WTC11 (cell line): ENCODE results near the gene INVS. TPM values are rescaled to one million over a fixed set of nuclear protein-coding genes. Genes with fewer than 3 reads are reported as not detected.
A peak's percentile ranks its signal among the peaks of the same experiment; 100 is the strongest.
"Not testable (repeated sequence)": the region's sequence is repeated elsewhere in the genome, so short reads cannot be mapped to it uniquely, and the experiment has no call there.

ENCODE experiments used
- ATAC-seq: fragments of 200-7000 bp; cut with Tn5 transposase; 2 replicates; pipeline ENCODE4 v1.10.0; 2021; ENCODE audit warnings: mild to moderate bottlenecking, moderate library complexity
- CTCF ChIA-PET: fragments of 300-600 bp; sonication (Branson Sonifier 250); formaldehyde crosslinking; loops from one replicate; lab custom pipeline; 2021; ENCODE audit warnings: antibody characterized with exemption; lab: Charles Lee
- POLR2A ChIA-PET: fragments of 350-600 bp; sonication (Branson Sonifier 250); formaldehyde crosslinking; loops from one replicate; lab custom pipeline; 2021; ENCODE audit warnings: antibody characterized with exemption; lab: Charles Lee
- DNase-seq: peaks from one replicate; pipeline ENCODE4 v3.0.0; 2021; ENCODE audit warnings: low spot score
- H3K27ac Mint-ChIP-seq: 2 replicates; pipeline ENCODE4 v1.8.0; 2021; ENCODE audit warnings: mixed read lengths
- H3K27me3 Mint-ChIP-seq: 2 replicates; pipeline ENCODE4 v1.8.0; 2021; ENCODE audit warnings: low read depth, mild to moderate bottlenecking, moderate library complexity, mixed read lengths
- H3K36me3 Mint-ChIP-seq: 2 replicates; pipeline ENCODE4 v1.8.0; 2021; ENCODE audit warnings: mixed read lengths
- H3K4me1 Mint-ChIP-seq: 2 replicates; pipeline ENCODE4 v1.8.0; 2022; ENCODE audit warnings: mixed read lengths
- H3K4me3 Mint-ChIP-seq: 2 replicates; pipeline ENCODE4 v1.8.0; 2021; ENCODE audit warnings: mild to moderate bottlenecking, moderate library complexity, mixed read lengths
- H3K9me3 Mint-ChIP-seq: 2 replicates; pipeline ENCODE4 v1.8.0; 2021; ENCODE audit warnings: mixed read lengths
- ATF1 ChIP-seq: sonication (generic); formaldehyde crosslinking; IDR thresholded peaks from 2 replicates; pipeline ENCODE4 v1.8.1; 2023; ENCODE audit warnings: mild to moderate bottlenecking, moderate library complexity, missing genetic modification reagents
- ELF4 ChIP-seq: sonication (generic); formaldehyde crosslinking; IDR thresholded peaks from 2 replicates; pipeline ENCODE4 v1.8.1; 2022; ENCODE audit warnings: low read depth, mild to moderate bottlenecking, moderate library complexity, missing genetic modification reagents
- EMX1 ChIP-seq: fragments of 250-450 bp; sonication (Bioruptor Pico); IDR thresholded peaks from 2 replicates; pipeline ENCODE4 v1.8.0; 2021; ENCODE audit warnings: mild to moderate bottlenecking
- ESRRA ChIP-seq: sonication (generic); formaldehyde crosslinking; IDR thresholded peaks from 2 replicates; pipeline ENCODE4 v1.8.1; 2022; ENCODE audit warnings: mild to moderate bottlenecking, missing genetic modification reagents, borderline replicate concordance
- FOXJ3 ChIP-seq: sonication (generic); formaldehyde crosslinking; IDR thresholded peaks from 2 replicates; pipeline ENCODE4 v1.9.0; 2021; ENCODE audit warnings: missing genetic modification reagents, mild to moderate bottlenecking, borderline replicate concordance
- MYBL2 ChIP-seq: sonication (generic); formaldehyde crosslinking; IDR thresholded peaks from 2 replicates; pipeline ENCODE4 v1.8.1; 2023; ENCODE audit warnings: mild to moderate bottlenecking, moderate library complexity, missing genetic modification reagents
- RELA ChIP-seq: sonication (generic); formaldehyde crosslinking; IDR thresholded peaks from 2 replicates; pipeline ENCODE4 v1.8.1; 2022; ENCODE audit warnings: missing genetic modification reagents, mild to moderate bottlenecking, borderline replicate concordance
- SMAD4 ChIP-seq: sonication (generic); formaldehyde crosslinking; IDR thresholded peaks from 2 replicates; pipeline ENCODE4 v1.8.0; 2022; ENCODE audit warnings: mild to moderate bottlenecking, missing genetic modification reagents
- TCF7 ChIP-seq: sonication (generic); formaldehyde crosslinking; IDR thresholded peaks from 2 replicates; pipeline ENCODE4 v1.8.0; 2022; ENCODE audit warnings: mild to moderate bottlenecking, low read depth, missing genetic modification reagents, moderate library complexity
- ZNF219 ChIP-seq: sonication (generic); formaldehyde crosslinking; IDR thresholded peaks from 2 replicates; pipeline ENCODE4 v1.8.0; 2023; ENCODE audit warnings: missing genetic modification reagents, mild to moderate bottlenecking, borderline replicate concordance
- ZNF232 ChIP-seq: sonication (generic); formaldehyde crosslinking; IDR thresholded peaks from 2 replicates; pipeline ENCODE4 v1.8.0; 2022; ENCODE audit warnings: mild to moderate bottlenecking, missing genetic modification reagents
- ZNF317 ChIP-seq: sonication (generic); formaldehyde crosslinking; IDR thresholded peaks from 2 replicates; pipeline ENCODE4 v1.8.1; 2023; ENCODE audit warnings: low read depth, mild to moderate bottlenecking, moderate library complexity, missing genetic modification reagents, borderline replicate concordance
- total RNA-seq: library from RNA; stranded (reverse); gene quantifications from 3 replicates; pipeline ENCODE4 v1.2.3, GENCODE V29; 2021
- TF ChIP-seq, protein P1 (sequence below): fragments of 250-450 bp; sonication (Bioruptor Pico); IDR thresholded peaks from 2 replicates; pipeline ENCODE4 v1.9.0; 2021; ENCODE audit warnings: mild to moderate bottlenecking, borderline replicate concordance
- TF ChIP-seq, protein P2 (sequence below): sonication (generic); formaldehyde crosslinking; IDR thresholded peaks from 2 replicates; pipeline ENCODE4 v1.8.1; 2022; ENCODE audit warnings: mild to moderate bottlenecking, missing genetic modification reagents, moderate library complexity, borderline replicate concordance
- TF ChIP-seq, protein P3 (sequence below): sonication (generic); formaldehyde crosslinking; conservative IDR thresholded peaks from 2 replicates; pipeline ENCODE4 v1.8.1; 2023; ENCODE audit warnings: mild to moderate bottlenecking, low read depth, missing genetic modification reagents, moderate library complexity
- TF ChIP-seq, protein P4 (sequence below): sonication (generic); formaldehyde crosslinking; IDR thresholded peaks from 2 replicates; pipeline ENCODE4 v1.8.1; 2022; ENCODE audit warnings: missing genetic modification reagents, borderline replicate concordance

INVS gene
- total RNA-seq, 1 experiment from 2014 or later = 8.1 TPM

DNA sequence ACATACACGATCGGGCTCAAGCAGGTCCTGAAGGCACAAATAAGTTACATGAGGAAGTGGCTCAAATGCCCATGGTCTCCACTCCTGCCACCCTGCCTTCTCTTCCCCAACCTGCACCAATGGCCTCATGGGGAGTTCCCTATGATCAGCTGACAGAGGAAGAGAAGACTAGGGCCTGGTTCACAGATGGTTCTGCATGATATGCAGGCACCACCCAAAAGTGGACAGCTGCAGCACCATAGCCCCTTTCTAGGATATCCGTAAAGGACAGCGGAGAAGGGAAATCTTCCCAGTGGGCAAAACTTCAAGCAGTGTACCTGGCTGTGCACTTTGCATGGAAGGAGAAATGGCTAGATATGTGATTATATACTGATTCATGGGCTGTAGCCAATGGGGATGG is 22.8 kb upstream of the INVS start:
- H3K27me3 Mint-ChIP-seq, H3K4me1 Mint-ChIP-seq, H3K9me3 Mint-ChIP-seq, H3K27ac Mint-ChIP-seq, ATAC-seq, POLR2A ChIA-PET, H3K4me3 Mint-ChIP-seq, CTCF ChIA-PET, DNase-seq, H3K36me3 Mint-ChIP-seq: not testable (repeated sequence)

DNA sequence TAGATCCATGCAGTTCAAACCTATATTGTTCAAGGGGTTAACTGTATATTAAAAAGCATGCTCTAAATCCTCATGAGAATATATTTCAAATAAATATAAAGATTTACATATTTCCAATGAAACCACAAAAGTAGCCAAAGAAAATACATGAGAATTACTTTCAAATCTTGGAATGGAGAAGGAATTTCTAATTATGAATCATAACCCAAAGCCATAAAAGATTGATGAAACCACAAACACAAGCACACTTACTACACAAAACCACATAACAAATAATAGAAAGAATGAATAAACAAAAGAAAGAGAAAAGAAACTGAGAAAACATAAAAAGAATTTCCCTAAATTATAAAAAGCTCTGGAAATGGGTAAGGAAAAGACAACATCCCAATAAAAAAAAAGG is 16.3 kb upstream of the INVS start:
- H3K27ac Mint-ChIP-seq = no peak overlapping the region
- no peaks in the 10 kb centered on the region for H3K9me3 Mint-ChIP-seq
- no peak for ATAC-seq
- H3K4me1 Mint-ChIP-seq = peaks cover 28% of the 10 kb centered on the region
- H3K27me3 Mint-ChIP-seq = no peaks in the 10 kb centered on the region
- H3K36me3 Mint-ChIP-seq = no peaks in the 10 kb centered on the region
- DNase-seq = no peak
- TF ChIP-seq MYBL2 (CRISPR knock-in tag) (no peak), FOXJ3 (CRISPR knock-in tag) (no peak), TCF7 (CRISPR knock-in tag) (no peak), RELA (CRISPR knock-in tag) (no peak), ESRRA (CRISPR knock-in tag) (no peak), EMX1 (CRISPR knock-in tag) (no peak), ZNF219 (no peak), SMAD4 (CRISPR knock-in tag) (no peak), ZNF317 (CRISPR knock-in tag) (no peak), ZNF232 (CRISPR knock-in tag) (no peak)
- TF ChIP-seq, all 79 proteins: peak for 0
- ChIA-PET POLR2A (no interaction called here), CTCF (interaction anchor here (0.6 to 1.2 kb wide), 2 partner anchors 16 to 20 kb away, joined by 3 read pairs; partner anchors contain the start of genes ERP44 and INVS)
- no peak overlapping the region for H3K4me3 Mint-ChIP-seq

DNA sequence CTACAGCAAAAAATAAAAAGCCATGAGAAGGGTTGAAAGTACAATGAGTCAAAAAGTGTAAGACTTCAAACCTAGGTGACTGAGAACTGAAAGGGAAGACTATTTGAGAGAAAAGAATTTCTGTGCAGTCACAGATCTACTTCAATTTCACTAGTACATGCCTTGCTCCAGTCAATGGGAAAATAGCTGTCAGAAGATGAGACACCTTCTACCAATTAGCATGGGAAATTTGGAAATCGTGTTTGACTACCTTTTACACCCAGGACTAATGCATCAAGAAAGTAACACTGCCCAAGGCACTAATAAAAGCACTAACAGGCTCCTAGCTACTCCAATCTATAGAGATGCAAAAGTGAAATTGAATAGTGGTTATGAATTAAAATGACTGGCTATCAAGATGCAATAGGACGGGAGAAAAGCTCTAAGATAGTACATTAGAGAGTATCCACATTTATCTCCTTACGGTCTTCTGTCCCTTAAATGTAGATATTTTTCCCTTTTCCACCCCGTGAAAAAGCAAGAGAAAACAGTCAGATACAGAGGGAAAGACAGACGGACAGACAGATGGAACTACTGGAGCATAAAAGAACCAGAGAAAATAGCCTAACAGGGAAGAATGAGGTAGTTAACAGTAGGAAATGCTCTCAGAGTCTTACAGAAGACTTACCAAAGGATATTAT is 15.5 kb upstream of the INVS start:
- peak overlapping the region; percentile 12 for H3K4me3 Mint-ChIP-seq

DNA sequence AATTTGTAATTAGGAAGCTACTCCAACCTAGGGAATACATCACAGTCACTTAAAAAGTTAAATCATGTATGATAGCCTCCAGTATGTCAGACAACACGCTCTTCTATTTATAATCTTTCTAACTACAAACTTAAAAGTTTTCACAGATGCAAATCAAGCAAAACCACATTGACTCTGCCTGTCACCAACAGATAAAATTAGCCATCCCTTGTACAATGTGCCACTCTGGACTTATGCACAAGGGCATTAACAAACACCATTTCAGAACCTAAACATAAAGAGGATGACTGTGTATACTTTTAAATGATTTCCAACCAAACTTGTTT is 15.0 kb upstream of the INVS start:
- Mint-ChIP-seq H3K9me3 (no peaks in the 10 kb centered on the region), H3K27ac (no peak overlapping the region), H3K4me3 (no peak overlapping the region), H3K4me1 (peaks cover 35% of the 10 kb centered on the region), H3K36me3 (no peaks in the 10 kb centered on the region), H3K27me3 (no peaks in the 10 kb centered on the region)
- ChIA-PET CTCF (interaction anchor here (1.1 to 1.2 kb wide), 2 partner anchors 14 to 28 kb away, joined by 3 read pairs; partner anchors contain the start of genes ERP44 and INVS), POLR2A (no interaction called here)
- ATAC-seq (no peak), DNase-seq (no peak)
- TF ChIP-seq ELF4 (CRISPR knock-in tag) = no peak
- TF ChIP-seq, protein P1, sequence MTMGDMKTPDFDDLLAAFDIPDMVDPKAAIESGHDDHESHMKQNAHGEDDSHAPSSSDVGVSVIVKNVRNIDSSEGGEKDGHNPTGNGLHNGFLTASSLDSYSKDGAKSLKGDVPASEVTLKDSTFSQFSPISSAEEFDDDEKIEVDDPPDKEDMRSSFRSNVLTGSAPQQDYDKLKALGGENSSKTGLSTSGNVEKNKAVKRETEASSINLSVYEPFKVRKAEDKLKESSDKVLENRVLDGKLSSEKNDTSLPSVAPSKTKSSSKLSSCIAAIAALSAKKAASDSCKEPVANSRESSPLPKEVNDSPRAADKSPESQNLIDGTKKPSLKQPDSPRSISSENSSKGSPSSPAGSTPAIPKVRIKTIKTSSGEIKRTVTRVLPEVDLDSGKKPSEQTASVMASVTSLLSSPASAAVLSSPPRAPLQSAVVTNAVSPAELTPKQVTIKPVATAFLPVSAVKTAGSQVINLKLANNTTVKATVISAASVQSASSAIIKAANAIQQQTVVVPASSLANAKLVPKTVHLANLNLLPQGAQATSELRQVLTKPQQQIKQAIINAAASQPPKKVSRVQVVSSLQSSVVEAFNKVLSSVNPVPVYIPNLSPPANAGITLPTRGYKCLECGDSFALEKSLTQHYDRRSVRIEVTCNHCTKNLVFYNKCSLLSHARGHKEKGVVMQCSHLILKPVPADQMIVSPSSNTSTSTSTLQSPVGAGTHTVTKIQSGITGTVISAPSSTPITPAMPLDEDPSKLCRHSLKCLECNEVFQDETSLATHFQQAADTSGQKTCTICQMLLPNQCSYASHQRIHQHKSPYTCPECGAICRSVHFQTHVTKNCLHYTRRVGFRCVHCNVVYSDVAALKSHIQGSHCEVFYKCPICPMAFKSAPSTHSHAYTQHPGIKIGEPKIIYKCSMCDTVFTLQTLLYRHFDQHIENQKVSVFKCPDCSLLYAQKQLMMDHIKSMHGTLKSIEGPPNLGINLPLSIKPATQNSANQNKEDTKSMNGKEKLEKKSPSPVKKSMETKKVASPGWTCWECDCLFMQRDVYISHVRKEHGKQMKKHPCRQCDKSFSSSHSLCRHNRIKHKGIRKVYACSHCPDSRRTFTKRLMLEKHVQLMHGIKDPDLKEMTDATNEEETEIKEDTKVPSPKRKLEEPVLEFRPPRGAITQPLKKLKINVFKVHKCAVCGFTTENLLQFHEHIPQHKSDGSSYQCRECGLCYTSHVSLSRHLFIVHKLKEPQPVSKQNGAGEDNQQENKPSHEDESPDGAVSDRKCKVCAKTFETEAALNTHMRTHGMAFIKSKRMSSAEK (CRISPR knock-in tag) = no peak
- TF ChIP-seq, protein P2, sequence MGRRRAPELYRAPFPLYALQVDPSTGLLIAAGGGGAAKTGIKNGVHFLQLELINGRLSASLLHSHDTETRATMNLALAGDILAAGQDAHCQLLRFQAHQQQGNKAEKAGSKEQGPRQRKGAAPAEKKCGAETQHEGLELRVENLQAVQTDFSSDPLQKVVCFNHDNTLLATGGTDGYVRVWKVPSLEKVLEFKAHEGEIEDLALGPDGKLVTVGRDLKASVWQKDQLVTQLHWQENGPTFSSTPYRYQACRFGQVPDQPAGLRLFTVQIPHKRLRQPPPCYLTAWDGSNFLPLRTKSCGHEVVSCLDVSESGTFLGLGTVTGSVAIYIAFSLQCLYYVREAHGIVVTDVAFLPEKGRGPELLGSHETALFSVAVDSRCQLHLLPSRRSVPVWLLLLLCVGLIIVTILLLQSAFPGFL (CRISPR knock-in tag) = no peak
- no peak for TF ChIP-seq ATF1 (CRISPR knock-in tag)

More for the DNA sequence above, 15.5 kb upstream of the INVS start:
- Mint-ChIP-seq H3K36me3 (no peaks in the 10 kb centered on the region), H3K4me1 (peaks cover 35% of the 10 kb centered on the region), H3K27ac (no peak overlapping the region; the same call in 1 of the 2 replicates), H3K27me3 (no peaks in the 10 kb centered on the region), H3K9me3 (no peaks in the 10 kb centered on the region)
- no peak for DNase-seq
- TF ChIP-seq, protein P3, sequence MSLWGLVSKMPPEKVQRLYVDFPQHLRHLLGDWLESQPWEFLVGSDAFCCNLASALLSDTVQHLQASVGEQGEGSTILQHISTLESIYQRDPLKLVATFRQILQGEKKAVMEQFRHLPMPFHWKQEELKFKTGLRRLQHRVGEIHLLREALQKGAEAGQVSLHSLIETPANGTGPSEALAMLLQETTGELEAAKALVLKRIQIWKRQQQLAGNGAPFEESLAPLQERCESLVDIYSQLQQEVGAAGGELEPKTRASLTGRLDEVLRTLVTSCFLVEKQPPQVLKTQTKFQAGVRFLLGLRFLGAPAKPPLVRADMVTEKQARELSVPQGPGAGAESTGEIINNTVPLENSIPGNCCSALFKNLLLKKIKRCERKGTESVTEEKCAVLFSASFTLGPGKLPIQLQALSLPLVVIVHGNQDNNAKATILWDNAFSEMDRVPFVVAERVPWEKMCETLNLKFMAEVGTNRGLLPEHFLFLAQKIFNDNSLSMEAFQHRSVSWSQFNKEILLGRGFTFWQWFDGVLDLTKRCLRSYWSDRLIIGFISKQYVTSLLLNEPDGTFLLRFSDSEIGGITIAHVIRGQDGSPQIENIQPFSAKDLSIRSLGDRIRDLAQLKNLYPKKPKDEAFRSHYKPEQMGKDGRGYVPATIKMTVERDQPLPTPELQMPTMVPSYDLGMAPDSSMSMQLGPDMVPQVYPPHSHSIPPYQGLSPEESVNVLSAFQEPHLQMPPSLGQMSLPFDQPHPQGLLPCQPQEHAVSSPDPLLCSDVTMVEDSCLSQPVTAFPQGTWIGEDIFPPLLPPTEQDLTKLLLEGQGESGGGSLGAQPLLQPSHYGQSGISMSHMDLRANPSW = no peak
- no peak for TF ChIP-seq ELF4 (CRISPR knock-in tag)
- TF ChIP-seq, protein P4, sequence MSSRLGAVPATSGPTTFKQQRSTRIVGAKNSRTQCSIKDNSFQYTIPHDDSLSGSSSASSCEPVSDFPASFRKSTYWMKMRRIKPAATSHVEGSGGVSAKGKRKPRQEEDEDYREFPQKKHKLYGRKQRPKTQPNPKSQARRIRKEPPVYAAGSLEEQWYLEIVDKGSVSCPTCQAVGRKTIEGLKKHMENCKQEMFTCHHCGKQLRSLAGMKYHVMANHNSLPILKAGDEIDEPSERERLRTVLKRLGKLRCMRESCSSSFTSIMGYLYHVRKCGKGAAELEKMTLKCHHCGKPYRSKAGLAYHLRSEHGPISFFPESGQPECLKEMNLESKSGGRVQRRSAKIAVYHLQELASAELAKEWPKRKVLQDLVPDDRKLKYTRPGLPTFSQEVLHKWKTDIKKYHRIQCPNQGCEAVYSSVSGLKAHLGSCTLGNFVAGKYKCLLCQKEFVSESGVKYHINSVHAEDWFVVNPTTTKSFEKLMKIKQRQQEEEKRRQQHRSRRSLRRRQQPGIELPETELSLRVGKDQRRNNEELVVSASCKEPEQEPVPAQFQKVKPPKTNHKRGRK = no peak
- no peak for ATAC-seq
- POLR2A ChIA-PET = interaction anchor here (0.6 kb wide), 1 partner anchor 342 kb away, joined by 3 read pairs; no protein-coding TSS in a partner anchor
- CTCF ChIA-PET = interaction anchor here (1.1 to 1.2 kb wide), 2 partner anchors 15 to 29 kb away, joined by 3 read pairs; partner anchors contain the start of genes ERP44 and INVS
